ENCODE measurements around the gene PIGV.

The PIGV gene

DNA sequence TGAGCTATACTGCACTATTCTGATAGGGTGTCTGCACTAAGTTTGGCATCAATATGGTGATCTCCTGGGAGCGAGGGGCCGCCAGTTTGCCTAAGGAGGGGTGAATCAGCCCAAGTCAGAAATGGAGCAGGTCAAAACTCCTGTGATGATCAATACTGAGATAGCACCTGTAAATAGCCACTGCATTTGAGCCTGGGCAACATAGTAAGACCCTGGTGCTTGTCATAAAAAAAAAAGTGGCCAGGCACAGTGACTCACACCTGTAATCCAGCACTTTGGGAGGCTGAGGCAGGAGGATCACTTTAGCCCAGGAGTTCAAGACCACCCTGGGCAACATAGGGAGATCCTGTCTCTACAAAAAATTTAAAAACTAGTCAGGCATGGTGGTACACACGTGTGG is 27.1 kb downstream of the PIGV start:
- Histone ChIP-seq H3K4me2 (ENCODE audit: low read length) (no peak overlapping the region), H4K20me1 (ENCODE audit: control insufficient read depth, insufficient read depth, low read depth, low read length) (no peaks in the 10 kb centered on the region), H3K4me3 (ENCODE audit: low read length) (no peak overlapping the region), H3K27me3 (ENCODE audit: control insufficient read depth, low read length) (no peaks in the 10 kb centered on the region), H3K4me1 (ENCODE audit: control insufficient read depth, low read length) (peaks cover 7% of the 10 kb centered on the region; the same call in 1 of the 2 replicates), H3K9me2 (replicated peaks; ENCODE audit: control insufficient read depth, low read length) (no peaks in the 10 kb centered on the region), H3K9me3 (ENCODE audit: control insufficient read depth, insufficient read depth, low read length) (no peaks in the 10 kb centered on the region), H3K27ac (ENCODE audit: low read depth, low read length) (no peak overlapping the region), H3K79me2 (ENCODE audit: control insufficient read depth, low read length) (no peaks in the 10 kb centered on the region), H3K36me3 (ENCODE audit: control insufficient read depth, low read length) (no peaks in the 10 kb centered on the region), H3F3A (ENCODE audit: control insufficient read depth, insufficient read depth) (no peaks in the 10 kb centered on the region)
- TF ChIP-seq, protein P1, sequence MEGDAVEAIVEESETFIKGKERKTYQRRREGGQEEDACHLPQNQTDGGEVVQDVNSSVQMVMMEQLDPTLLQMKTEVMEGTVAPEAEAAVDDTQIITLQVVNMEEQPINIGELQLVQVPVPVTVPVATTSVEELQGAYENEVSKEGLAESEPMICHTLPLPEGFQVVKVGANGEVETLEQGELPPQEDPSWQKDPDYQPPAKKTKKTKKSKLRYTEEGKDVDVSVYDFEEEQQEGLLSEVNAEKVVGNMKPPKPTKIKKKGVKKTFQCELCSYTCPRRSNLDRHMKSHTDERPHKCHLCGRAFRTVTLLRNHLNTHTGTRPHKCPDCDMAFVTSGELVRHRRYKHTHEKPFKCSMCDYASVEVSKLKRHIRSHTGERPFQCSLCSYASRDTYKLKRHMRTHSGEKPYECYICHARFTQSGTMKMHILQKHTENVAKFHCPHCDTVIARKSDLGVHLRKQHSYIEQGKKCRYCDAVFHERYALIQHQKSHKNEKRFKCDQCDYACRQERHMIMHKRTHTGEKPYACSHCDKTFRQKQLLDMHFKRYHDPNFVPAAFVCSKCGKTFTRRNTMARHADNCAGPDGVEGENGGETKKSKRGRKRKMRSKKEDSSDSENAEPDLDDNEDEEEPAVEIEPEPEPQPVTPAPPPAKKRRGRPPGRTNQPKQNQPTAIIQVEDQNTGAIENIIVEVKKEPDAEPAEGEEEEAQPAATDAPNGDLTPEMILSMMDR (IDR thresholded peaks at IDR 0.05; ENCODE audit: low read depth, low read length, poor library complexity, severe bottlenecking), result no peak
- no peak for TF ChIP-seq EZH2phosphoT487 (IDR thresholded peaks at IDR 0.05; ENCODE audit: borderline replicate concordance, low read length)

DNA sequence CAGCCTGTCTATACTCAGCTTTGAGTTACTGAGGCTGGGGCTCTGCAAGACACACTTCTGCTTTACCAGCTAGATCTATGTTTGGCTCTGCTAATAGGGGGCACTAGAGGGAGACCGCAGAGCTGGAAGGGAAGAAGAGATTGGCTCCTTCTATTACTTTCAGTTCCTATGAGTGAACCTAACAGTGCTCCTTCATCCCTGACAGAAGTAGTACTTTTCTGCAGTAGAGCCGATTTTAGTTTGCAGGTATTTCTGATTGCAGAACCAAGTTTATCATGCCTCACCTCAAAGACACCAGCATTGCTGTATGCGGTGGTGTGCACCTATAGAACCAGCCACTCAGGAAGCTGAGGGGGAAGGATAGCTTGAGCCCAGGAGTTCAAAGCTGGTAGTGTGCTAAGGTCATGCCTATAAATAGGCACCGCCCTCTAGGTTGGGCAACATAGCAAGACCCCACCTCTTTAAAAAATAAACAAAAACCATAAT is 33.1 kb downstream of the PIGV start:
- no peaks in the 10 kb centered on the region for H3K36me3 ChIP-seq (ENCODE audit: control insufficient read depth, low read length)
- peak overlapping the region; percentile 77 for H3K4me2 ChIP-seq (ENCODE audit: low read length)
- H3K4me3 ChIP-seq (ENCODE audit: low read length), result peak overlapping the region; percentile 59
- H3K79me2 ChIP-seq (ENCODE audit: control insufficient read depth, low read length), result no peaks in the 10 kb centered on the region
- peaks cover 25% of the 10 kb centered on the region for H3K4me1 ChIP-seq (ENCODE audit: control insufficient read depth, low read length)
- H3K9me2 ChIP-seq (replicated peaks; ENCODE audit: control insufficient read depth, low read length), result no peaks in the 10 kb centered on the region
- H3F3A ChIP-seq (ENCODE audit: control insufficient read depth, insufficient read depth), result peaks cover 8% of the 10 kb centered on the region; the same call in 1 of the 2 replicates
- H3K9me3 ChIP-seq (ENCODE audit: control insufficient read depth, insufficient read depth, low read length), result no peaks in the 10 kb centered on the region
- no peaks in the 10 kb centered on the region for H3K27me3 ChIP-seq (ENCODE audit: control insufficient read depth, low read length)
- H4K20me1 ChIP-seq (ENCODE audit: control insufficient read depth, insufficient read depth, low read depth, low read length), result no peaks in the 10 kb centered on the region
- H3K27ac ChIP-seq (ENCODE audit: low read depth, low read length), result peak overlapping the region; percentile 65
- TF ChIP-seq, protein P1 (IDR thresholded peaks at IDR 0.05; ENCODE audit: low read depth, low read length, poor library complexity, severe bottlenecking), result peak; percentile 70
- TF ChIP-seq EZH2phosphoT487 (IDR thresholded peaks at IDR 0.05; ENCODE audit: borderline replicate concordance, low read length), result no peak

DNA sequence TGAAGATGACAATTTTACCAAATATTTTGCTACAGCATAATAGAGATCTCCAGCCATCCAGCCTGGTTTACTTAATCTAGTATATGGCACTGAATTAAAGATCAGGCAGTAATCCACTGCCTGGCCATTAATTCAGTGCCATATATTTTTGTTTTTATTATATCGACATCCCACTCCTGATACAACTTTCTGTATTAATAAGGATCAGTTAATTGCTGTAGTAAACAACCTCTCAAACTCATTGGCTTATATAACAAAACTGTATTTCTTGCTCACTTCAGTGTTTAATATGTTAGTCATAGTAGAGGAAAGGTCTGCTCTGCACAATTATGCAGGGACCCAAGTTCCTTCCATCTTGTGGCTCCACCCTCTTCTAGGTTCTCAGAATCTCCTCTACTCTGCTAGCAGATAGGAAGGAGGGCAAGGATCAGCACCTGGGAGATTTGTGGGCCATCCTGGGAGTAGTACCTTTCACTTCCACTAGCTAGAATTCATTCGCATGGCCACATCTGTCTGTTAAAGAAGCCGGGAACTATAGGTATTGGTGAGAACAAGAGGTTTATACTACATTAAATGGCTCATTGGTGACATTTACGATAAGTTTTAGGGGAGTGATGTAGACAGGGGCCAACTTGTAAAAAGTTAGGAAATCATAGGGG is 35.1 kb downstream of the PIGV start:
- H4K20me1 ChIP-seq (ENCODE audit: control insufficient read depth, insufficient read depth, low read depth, low read length), result no peaks in the 10 kb centered on the region
- peaks cover 16% of the 10 kb centered on the region for H3K79me2 ChIP-seq (ENCODE audit: control insufficient read depth, low read length)
- H3K4me3 ChIP-seq (ENCODE audit: low read length), result no peak overlapping the region
- H3K9me3 ChIP-seq (ENCODE audit: control insufficient read depth, insufficient read depth, low read length), result no peaks in the 10 kb centered on the region
- no peaks in the 10 kb centered on the region for H3K9me2 ChIP-seq (replicated peaks; ENCODE audit: control insufficient read depth, low read length)
- H3K27ac ChIP-seq (ENCODE audit: low read depth, low read length), result no peak overlapping the region
- no peak overlapping the region for H3K4me2 ChIP-seq (ENCODE audit: low read length)
- H3K4me1 ChIP-seq (ENCODE audit: control insufficient read depth, low read length), result peaks cover 37% of the 10 kb centered on the region
- H3K36me3 ChIP-seq (ENCODE audit: control insufficient read depth, low read length), result no peaks in the 10 kb centered on the region
- peaks cover 8% of the 10 kb centered on the region; the same call in 1 of the 2 replicates for H3F3A ChIP-seq (ENCODE audit: control insufficient read depth, insufficient read depth)
- TF ChIP-seq, protein P1 (IDR thresholded peaks at IDR 0.05; ENCODE audit: low read depth, low read length, poor library complexity, severe bottlenecking), result no peak
- TF ChIP-seq EZH2phosphoT487 (IDR thresholded peaks at IDR 0.05; ENCODE audit: borderline replicate concordance, low read length), result no peak
- H3K27me3 ChIP-seq (ENCODE audit: control insufficient read depth, low read length), result no peaks in the 10 kb centered on the region
